PFSK-1 (cell line): ENCODE measurements around the gene RAD51AP1.

Experiments used
- FOXP2 ChIP-seq: optimal IDR thresholded peaks from 2 replicates; pipeline ENCODE3; 2011; ENCODE audit warnings: borderline replicate concordance, control low read depth, inconsistent platforms; ENCODE audit not compliant: insufficient read depth; ENCODE audit errors: extremely low read length, extremely low read depth
- POLR2AphosphoS5 ChIP-seq: IDR thresholded peaks from 2 replicates; pipeline ENCODE4 v1.6.1; 2012; ENCODE audit warnings: low read depth, mild to moderate bottlenecking, control low read depth, low read length, moderate library complexity
- SIN3A ChIP-seq: IDR thresholded peaks from 2 replicates; pipeline ENCODE4 v1.6.1; 2012; ENCODE audit warnings: mild to moderate bottlenecking, low read length, moderate library complexity, borderline replicate concordance; ENCODE audit not compliant: insufficient read depth
- TAF1 ChIP-seq: IDR thresholded peaks from 2 replicates; pipeline ENCODE4 v1.6.1; 2012; ENCODE audit warnings: low read length, control low read depth, borderline replicate concordance; ENCODE audit not compliant: insufficient read depth
- TF ChIP-seq, protein P1 (sequence below), 2 experiments: IDR thresholded peaks; 2 replicates each; pipeline versions ENCODE4 v1.6.1 to v1.8.0; 2011 to 2012; ENCODE audit warnings: low read depth in 2 of 2, low read length in 2 of 2, control low read depth in 1 of 2, inconsistent platforms in 1 of 2, mild to moderate bottlenecking in 1 of 2, moderate library complexity in 1 of 2; ENCODE audit not compliant: insufficient read depth in 1 of 2

RAD51AP1 gene

DNA sequence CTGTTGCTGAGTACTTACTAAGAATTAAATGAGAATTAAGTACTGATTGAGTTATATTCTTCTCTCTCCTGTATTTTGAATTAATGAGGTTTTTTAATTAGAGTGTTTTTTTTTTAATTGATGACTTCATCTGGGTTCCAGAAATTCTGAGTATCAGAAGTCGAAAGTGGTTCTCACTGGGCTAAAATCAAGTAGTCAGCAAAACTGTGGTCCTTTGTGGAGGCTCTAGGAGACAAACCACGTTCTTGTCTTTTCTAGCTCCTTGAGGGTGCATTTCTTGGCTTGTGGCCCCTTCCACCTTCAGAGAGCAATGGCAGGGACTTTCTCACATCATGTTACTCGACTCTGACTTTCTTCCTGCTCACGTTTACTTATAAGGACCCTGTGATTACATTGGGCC is 15.3 kb downstream of the RAD51AP1 start:
- no peak for TF ChIP-seq SIN3A
- no peak for TF ChIP-seq POLR2AphosphoS5
- TF ChIP-seq, protein P1, sequence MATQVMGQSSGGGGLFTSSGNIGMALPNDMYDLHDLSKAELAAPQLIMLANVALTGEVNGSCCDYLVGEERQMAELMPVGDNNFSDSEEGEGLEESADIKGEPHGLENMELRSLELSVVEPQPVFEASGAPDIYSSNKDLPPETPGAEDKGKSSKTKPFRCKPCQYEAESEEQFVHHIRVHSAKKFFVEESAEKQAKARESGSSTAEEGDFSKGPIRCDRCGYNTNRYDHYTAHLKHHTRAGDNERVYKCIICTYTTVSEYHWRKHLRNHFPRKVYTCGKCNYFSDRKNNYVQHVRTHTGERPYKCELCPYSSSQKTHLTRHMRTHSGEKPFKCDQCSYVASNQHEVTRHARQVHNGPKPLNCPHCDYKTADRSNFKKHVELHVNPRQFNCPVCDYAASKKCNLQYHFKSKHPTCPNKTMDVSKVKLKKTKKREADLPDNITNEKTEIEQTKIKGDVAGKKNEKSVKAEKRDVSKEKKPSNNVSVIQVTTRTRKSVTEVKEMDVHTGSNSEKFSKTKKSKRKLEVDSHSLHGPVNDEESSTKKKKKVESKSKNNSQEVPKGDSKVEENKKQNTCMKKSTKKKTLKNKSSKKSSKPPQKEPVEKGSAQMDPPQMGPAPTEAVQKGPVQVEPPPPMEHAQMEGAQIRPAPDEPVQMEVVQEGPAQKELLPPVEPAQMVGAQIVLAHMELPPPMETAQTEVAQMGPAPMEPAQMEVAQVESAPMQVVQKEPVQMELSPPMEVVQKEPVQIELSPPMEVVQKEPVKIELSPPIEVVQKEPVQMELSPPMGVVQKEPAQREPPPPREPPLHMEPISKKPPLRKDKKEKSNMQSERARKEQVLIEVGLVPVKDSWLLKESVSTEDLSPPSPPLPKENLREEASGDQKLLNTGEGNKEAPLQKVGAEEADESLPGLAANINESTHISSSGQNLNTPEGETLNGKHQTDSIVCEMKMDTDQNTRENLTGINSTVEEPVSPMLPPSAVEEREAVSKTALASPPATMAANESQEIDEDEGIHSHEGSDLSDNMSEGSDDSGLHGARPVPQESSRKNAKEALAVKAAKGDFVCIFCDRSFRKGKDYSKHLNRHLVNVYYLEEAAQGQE (IDR thresholded peaks at IDR 0.05; ENCODE audit: insufficient read depth in 1 of 2, low read depth in 2 of 2, low read length in 2 of 2) = no peak

DNA sequence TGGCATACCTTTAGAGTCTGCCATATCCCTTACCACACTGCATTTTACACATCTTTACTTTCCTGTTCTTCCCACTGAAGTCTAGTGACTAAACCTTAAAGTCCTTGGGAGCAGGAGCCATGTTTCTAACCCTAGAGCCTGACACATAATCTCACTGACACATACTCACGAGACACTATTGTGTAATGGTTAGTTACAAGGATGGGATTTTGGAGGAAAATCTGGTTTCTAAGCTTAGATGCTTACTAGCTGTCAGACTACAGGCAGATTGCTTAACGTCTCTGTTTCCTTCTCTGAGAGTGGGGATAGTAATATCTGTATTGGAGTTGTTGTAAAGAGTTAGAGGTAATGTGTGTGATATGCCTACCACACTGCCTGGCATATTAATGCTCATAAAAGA is 17.1 kb downstream of the RAD51AP1 start:
- TF ChIP-seq, protein P1 (IDR thresholded peaks at IDR 0.05; ENCODE audit: insufficient read depth in 1 of 2, low read depth in 2 of 2, low read length in 2 of 2) = no peak
- TF ChIP-seq TAF1 (no peak), SIN3A (no peak), POLR2AphosphoS5 (no peak), FOXP2 (no peak)

- TF ChIP-seq FOXP2 (no peak), TAF1 (no peak), POLR2AphosphoS5 (no peak), SIN3A (no peak)
- TF ChIP-seq, protein P1 (IDR thresholded peaks at IDR 0.05; ENCODE audit: insufficient read depth in 1 of 2, low read depth in 2 of 2, low read length in 2 of 2) = no peak
Measured at GRCh38 chr12:4556735-4557530, 18.2 kb downstream of the RAD51AP1 start.

GRCh38 chr12:4557586-4557985 is 18.9 kb downstream of the RAD51AP1 start:
- no peak for TF ChIP-seq SIN3A
- TF ChIP-seq TAF1 = no peak
- no peak for TF ChIP-seq FOXP2
- TF ChIP-seq POLR2AphosphoS5 = no peak
- TF ChIP-seq, protein P1 (IDR thresholded peaks at IDR 0.05; ENCODE audit: insufficient read depth in 1 of 2, low read depth in 2 of 2, low read length in 2 of 2) = no peak

- TF ChIP-seq TAF1 = no peak
- TF ChIP-seq SIN3A = no peak
Measured at GRCh38 chr12:4558171-4558570, 19.5 kb downstream of the RAD51AP1 start.
